Activated T-cell treated with anti-CD3 and anti-CD28 coated beads for 24 hours (primary cell): ENCODE measurements around the gene MCM5.
"Not testable (repeated sequence)": the region's sequence is repeated elsewhere in the genome, so short reads cannot be mapped to it uniquely, and the experiment has no call there.

ENCODE experiments used
- DNase-seq: peaks from one replicate; pipeline ENCODE4 v3.0.0-alpha.2; 2020; ENCODE audit warnings: low read depth

MCM5 gene

DNA sequence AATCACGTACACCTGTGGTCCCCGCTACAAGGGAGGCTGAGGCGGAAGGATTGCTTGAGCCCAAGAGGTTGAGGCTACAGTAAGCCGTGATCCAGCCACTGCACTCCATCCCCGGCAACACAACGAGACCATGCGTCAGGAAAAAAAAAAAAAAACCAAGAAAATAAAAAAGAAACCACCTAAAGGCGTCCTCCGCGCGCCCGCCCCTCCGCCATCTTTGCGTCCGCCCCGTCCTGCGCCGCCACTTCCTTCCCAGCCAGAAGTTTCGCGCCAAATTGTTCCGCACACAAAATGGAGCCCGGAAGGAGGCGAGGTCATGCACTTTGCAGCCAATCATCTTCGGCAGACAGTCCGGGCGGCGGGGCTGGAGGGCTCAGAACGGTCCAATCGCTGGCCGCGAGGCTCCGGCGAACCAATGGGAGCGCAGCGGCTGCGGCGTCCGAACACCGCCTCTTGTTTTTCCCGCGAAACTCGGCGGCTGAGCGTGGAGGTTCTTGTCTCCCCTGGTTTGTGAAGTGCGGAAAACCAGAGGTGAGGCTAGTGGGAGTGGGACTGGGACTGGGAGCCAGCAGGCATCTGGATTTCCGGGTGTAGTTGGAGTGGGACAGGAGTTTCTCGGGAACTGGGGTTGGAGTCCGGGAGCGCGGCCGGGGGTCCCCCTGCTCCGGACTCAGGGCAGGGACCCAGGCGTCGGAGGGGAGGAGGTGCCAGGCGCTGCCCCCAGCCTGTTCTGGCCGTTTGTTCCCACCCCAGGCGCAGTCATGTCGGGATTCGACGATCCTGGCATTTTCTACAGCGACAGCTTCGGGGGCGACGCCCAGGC, at the start of gene MCM5:
MCM5 (plus strand) TSS at position 463 of the 823 bp plus-strand sequence; CDS start at position 762, 299 bp downstream.
- peak; percentile 96 for DNase-seq

DNA sequence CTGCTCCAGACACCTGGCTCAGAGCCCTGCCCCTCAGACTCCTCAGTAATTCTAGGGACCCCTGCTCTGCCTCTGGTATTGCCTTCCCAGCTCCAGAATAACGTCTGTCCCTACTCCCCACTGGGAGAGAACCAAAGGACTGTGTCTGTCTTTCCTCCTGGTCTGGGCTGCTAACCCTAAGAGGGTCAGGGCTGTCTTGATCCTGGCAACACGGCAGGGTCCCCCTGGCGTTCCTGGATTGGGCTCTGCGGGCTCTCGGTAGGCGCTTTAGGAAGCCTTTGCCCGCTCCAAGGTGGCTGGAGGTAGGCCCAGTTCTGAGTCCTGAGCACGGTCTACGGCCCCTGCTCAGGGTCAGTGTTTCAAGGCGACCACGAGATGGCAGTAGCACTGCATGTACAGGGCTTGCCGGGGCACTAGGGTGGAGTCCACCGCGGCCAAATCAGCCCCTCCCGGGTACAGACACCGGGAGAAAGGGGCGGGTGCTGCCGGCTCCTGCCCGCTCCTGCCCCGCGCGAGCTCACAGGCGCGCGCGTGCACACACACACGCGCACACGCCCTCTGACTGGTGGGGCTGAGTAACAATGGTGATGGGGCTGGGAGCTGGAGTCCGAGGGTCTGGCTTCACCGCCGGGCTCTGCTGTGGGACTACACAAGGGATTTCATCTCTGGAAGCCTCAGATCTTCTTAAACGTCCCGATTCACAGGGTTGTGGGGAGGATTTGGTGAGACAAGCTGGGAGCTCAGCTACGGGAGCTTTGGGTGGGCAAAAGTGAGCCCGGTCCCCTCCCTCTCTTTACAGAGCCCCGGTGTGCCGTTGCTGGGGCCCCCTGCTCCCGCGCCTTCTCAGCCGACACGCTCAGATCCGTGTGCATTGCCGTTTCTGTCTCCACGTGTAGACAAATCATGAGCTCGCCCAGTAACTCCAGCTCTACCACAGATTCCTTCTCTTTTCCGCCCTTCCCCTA, 49.1 kb upstream of the MCM5 start:
- peak; percentile 82 for DNase-seq

DNA sequence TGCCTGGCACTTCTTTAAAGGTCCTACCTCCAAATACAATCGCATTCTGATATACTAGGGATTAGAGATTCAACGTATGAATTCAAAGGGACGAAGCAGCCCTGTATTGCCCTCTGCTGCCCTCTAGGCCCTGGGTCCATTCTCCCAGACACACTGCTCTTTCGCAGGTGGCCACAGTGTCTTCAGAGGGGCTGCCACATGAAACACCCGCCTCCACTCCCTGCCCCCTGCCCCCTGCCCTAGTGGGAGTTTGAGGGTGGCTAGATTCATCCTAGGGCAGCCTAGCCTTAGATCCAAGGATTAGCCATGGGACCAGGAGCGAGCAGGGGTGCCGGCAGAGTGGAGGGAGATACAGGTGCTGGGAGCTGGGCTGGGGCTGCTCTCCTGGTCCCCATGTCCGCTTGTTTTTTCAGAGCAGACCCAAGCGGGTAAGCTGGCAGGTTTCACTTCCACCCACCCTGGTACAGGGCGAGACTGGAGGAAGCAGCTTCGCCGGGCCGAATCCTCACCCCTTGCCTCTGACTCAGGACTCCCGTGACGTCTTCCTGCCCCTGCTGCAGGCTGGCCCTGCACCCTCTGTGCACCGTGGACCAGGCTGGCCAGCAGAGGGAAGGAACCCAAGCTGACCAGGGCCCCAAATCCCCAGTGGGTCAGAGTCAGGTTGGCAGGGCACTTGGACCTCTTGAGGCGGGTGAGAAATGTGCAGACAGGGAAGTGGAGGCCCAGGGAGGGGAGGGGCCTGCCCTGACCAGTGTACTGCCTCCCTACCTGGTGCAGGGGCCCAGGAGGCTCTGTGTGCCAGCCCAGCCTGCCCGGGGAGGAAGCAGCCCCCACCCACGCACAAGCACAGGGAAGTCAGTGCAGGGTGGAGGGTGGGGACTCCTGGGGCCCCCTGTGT, 47.5 kb upstream of the MCM5 start:
- no peak for DNase-seq

GRCh38 chr22:35353318-35353717, 46.6 kb upstream of the MCM5 start:
- DNase-seq = no peak

DNA sequence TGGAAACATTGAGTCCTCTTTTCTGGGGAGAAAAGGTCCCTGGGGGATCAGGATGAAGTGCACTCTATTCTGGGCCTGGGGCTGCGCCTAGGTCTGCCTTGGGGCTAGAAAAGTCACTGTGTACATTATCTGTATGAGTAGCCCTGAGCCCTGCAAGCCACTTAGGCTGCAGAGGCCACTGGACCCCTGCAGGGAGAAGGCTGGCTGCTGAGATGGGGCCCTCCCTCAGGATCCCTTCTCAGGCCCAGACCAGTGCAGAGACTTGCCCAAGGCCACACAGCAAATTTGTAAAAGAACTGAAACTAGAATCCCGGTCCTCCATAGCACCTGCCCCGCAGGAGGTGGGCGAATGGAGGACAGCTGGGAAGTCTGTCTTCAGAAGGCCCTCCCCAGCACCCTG, 45.9 kb upstream of the MCM5 start:
- no peak for DNase-seq

- no peak for DNase-seq
Observed at GRCh38 chr22:35357883-35358621, 41.9 kb upstream of the MCM5 start.

GRCh38 chr22:35359380-35360065, 40.4 kb upstream of the MCM5 start:
- DNase-seq = no peak

GRCh38 chr22:35361001-35361558, 38.9 kb upstream of the MCM5 start:
- DNase-seq = no peak

GRCh38 chr22:35363566-35364086, 36.3 kb upstream of the MCM5 start:
- no peak for DNase-seq

- DNase-seq = not testable (repeated sequence)
Observed at GRCh38 chr22:35364230-35364629, 35.7 kb upstream of the MCM5 start.

DNA sequence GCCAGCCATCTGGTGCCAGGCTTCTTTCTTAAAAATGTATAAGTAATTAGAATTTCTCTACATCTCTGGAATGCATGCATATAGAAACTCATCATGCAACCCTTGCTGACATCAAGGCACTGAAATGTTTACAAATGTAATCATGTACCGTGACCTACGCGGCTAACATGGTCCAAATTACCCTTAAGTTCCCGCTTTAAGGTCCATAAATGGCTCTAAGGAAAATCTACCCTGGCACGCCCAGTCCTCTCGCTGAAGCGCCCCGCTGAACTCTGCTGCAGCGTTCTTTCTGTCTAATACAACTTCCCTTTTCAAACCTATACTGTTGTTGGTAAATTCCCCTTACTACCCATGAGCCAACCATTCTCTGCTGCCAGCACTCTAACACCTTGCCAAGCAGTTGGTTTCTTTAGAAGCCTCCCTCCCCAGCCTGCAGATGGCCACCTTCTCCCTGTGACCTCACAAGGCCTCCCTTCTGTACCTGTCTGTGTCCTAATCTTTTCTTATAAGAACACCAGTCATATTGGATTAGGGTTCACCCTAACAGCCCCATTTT, 32.5 kb upstream of the MCM5 start:
- DNase-seq = no peak

DNA sequence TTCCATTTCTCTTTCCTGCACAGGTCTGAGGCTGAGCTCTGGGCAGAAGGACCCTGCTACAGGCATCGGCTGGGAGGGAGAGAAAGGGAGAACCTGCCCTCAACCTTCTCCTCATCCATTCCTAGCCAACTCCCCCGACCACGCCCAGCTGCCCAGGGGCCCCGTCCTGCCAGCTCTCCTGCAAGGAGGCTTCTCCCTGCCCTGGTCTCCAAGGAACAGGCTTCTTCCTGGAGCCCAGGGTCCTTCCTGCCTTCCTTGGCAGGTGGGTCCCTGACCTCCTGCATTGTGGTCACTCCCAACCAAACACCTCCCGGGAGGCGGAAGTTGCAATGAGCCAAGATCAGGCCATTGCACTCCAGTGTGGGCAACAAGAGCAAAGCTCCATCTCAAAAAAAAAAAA, 31.6 kb upstream of the MCM5 start:
- no peak for DNase-seq

DNA sequence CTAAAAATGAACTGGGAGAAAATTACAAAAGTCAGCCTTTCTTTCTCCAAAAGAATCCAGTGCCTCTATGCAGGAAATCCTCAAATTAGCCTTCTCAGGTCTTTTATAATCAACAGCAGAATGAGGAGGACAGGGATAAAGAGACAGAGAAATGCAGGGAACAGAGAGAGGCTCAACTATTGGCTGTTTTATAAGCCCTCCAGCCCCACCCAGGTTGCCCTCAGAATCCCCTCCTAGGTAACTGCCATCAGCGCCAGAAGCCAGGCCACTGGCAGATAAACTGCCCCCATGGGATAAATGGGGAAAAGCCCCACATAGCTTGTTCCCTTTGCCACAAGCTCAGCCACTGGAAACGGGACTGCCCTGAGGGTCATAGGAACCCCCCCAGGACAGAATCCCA, 29.9 kb upstream of the MCM5 start:
- DNase-seq = no peak

DNA sequence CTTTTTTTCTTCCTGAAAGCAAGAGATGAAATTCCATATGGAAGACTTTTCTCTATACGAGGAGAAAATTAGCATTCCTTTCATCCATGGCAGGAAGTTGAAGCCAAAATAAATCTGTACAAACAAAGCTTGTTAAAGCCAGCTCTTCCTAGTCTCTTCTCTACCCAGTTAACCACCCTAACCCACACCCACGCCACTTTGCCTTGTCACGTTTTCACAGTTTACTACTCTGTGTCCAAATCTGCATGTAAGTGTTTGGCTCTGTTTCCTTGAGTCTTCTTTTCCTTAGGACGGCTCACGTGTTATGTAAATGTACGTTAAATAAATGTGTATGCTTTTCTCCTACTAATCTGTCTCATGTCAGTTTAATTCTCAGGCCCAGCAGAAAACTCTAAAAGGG, 26.2 kb upstream of the MCM5 start:
- no peak for DNase-seq

GRCh38 chr22:35375031-35375430, 24.9 kb upstream of the MCM5 start:
- DNase-seq = no peak

- DNase-seq = no peak
Observed at GRCh38 chr22:35375526-35375925, 24.4 kb upstream of the MCM5 start.

GRCh38 chr22:35376728-35377472, 23.0 kb upstream of the MCM5 start:
- no peak for DNase-seq

DNA sequence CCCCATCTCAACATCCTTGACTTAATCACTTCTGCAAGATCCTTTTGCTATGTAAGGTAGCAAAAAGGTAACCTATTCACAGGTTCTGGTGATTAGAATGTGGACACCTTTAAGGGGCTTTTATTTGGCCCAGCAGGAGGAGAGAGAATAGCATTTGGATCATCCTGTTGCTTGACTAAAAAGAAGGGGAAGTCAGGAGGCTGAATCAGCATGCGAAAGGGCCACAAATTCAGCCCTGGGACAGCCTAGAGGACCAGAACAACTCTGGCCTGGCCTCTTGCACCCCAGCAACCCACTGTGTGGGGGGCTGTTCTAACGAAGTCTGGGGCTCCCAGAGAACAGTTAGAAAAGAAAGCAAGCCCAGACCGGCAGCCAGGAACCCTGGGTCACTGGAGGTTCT, 22.2 kb upstream of the MCM5 start:
- no peak for DNase-seq

DNA sequence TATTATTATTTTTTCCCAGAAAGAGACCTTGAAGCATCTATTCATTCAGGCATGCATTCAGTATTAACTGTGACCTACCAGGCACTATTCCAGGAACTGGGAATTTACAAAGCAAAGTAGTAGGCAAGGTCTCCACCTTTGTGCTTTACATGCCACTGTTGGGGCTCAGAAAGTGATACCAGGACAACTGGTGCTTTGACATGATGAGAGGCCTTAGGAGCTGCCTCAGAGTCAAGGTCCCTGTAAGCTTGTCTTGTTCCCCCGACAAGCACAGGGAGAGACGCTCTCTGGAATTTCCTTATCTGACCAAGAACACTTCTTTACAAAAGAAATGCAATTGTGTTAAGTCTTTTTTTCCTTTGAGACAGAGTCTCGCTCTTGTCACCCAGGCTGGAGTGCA, 21.3 kb upstream of the MCM5 start:
- no peak for DNase-seq
